ENCODE results near the gene MUL1. TPM values are rescaled to one million over a fixed set of nuclear protein-coding genes. Genes with fewer than 3 reads are reported as not detected.

MUL1 gene
- total RNA-seq, 1 experiment from 2014 or later: 23.6 TPM

GRCh38 chr1:20477348-20478056 is 30.4 kb downstream of the MUL1 start:
- in situ Hi-C loops (cut with HindIII; ENCODE audit: low pct_unique_long_range_greater_than_20kb, low sequenced_read_pairs): no loop called here
- no peak for DNase-seq (ENCODE audit: low read depth)

DNA sequence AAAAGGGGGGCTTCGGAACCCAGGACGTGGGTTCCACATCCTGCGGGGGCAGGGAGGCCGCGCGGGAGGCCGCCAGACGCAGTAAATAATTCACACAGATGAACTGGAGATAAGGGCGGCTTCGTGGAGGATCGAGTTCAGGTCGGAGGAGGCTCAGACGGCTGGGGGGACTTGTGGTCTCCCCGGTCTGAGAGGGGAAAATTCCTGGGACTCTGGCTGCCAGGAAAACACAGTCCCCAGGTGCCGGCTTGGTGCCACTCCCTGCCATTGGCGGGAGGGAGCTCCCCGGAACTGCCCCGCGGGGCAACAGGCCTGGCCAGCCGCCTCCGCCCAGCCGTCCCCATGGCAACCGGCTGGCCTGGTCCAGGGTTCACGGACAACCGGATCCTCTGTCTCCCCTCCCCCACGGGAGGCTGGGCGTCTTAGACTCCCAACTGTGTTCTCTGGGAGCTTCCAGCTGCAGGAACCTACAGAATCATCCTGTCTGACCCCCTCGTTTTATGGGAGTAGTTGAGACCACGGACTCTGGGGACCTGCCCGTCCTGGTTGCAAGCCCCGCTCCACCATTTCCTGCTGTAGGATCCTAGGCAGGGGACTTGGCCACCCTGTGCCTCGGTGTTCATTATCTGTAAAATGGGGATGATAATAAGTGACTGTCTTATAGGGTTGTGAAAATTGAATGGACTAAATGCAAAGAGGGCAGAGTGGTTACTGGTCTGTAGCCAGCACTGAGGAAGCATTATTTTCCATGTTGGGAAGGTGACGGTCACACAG is 31.5 kb downstream of the MUL1 start:
- DNase-seq (ENCODE audit: low read depth): peak; percentile 87
- in situ Hi-C loops (cut with HindIII; ENCODE audit: low pct_unique_long_range_greater_than_20kb, low sequenced_read_pairs): no loop called here

- no peak for DNase-seq (ENCODE audit: low read depth)
- in situ Hi-C loops (cut with HindIII; ENCODE audit: low pct_unique_long_range_greater_than_20kb, low sequenced_read_pairs): no loop called here
These were observed 33.0 kb downstream of the MUL1 start for GRCh38 chr1:20474996-20475395.

DNA sequence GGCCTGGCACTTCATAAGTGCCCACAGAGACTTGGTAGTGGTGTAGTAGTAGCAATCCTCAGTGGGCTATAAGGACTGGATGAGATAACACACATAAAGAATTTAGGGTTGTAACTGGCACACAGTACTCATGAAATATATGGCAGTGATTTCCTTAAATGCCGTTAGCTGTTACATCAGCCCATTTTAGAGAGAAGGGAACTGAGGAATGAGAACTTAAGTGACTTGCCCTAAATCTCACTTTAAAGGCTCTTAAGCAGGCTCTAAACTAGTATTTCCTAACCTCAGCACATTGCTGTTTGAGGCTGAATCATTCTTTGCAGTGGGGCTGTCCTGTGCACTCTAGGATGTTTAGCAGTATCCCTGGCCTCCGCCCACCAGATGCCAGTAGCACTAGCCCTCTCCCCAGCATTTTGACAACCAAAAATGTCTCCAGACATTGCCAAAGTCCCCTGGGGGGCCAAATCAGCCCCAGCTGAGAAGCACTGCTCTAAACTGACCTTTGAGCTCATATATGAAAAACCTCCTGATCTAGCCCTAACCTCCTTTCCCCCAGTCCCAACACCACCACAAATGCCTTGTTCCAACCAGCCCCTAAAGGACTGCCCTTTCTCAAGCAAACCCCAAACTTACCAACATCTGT is 33.5 kb downstream of the MUL1 start:
- DNase-seq (ENCODE audit: low read depth): no peak
- in situ Hi-C loops (cut with HindIII; ENCODE audit: low pct_unique_long_range_greater_than_20kb, low sequenced_read_pairs): no loop called here

GRCh38 chr1:20473894-20474293 is 34.1 kb downstream of the MUL1 start:
- in situ Hi-C loops (cut with HindIII; ENCODE audit: low pct_unique_long_range_greater_than_20kb, low sequenced_read_pairs): no loop called here
- DNase-seq (ENCODE audit: low read depth): no peak

GRCh38 chr1:20472860-20473711 is 34.9 kb downstream of the MUL1 start:
- peak; percentile 78 for DNase-seq (ENCODE audit: low read depth)
- in situ Hi-C loops (cut with HindIII; ENCODE audit: low pct_unique_long_range_greater_than_20kb, low sequenced_read_pairs): no loop called here

DNA sequence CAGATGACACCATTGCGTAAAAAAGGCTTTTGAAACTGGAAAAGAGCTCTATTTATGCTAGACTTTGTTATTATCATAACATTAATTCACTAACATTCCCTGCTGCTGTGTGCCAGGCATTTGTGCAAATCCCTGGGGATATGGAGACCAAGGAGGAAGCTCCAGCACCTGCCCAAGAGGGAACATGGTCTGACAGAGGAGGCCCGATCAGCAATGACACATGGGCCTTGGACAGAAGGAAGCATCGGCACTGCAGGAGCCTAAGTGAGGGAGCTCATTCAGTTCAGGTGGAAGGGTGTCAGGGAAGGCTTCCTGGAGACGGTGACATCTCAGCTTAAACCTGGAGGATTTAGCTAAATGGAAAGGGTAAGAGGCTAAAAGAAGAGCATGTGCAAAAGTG is 35.8 kb downstream of the MUL1 start:
- no peak for DNase-seq (ENCODE audit: low read depth)
- in situ Hi-C loops (cut with HindIII; ENCODE audit: low pct_unique_long_range_greater_than_20kb, low sequenced_read_pairs): no loop called here

GRCh38 chr1:20470194-20470593 is 37.8 kb downstream of the MUL1 start:
- in situ Hi-C loops (cut with HindIII; ENCODE audit: low pct_unique_long_range_greater_than_20kb, low sequenced_read_pairs): no loop called here
- DNase-seq (ENCODE audit: low read depth): no peak

DNA sequence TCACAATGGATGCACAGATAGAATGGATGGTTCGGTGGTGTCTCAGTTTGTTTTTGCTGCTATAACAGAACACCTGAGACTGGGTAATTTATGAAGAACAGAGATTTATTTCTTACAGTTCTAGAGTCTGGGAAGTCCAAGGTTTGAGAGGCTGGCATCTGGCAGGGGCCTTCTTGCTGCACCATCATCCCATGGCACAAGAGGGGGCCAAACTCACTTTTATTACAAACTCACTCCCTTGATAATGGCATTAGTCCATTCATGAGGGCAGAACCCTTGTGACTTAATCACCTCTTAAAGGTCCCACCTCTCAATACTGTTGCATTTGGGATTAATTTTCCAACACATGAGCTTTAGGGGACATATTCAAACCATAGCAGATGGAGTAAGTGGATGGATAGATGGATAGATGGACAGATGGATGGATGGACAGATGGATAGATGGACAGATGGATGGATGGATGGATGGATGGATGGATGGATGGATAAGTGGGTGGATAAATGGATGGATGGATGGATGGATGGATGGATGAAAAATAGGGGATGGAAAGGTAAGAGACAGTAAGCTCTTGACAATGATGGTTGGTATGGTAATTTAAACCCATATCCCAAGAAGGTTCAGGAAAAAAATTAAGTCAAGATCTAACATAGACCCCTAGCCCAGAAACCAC is 38.4 kb downstream of the MUL1 start:
- DNase-seq (ENCODE audit: low read depth): no peak
- in situ Hi-C loops (cut with HindIII; ENCODE audit: low pct_unique_long_range_greater_than_20kb, low sequenced_read_pairs): no loop called here

DNA sequence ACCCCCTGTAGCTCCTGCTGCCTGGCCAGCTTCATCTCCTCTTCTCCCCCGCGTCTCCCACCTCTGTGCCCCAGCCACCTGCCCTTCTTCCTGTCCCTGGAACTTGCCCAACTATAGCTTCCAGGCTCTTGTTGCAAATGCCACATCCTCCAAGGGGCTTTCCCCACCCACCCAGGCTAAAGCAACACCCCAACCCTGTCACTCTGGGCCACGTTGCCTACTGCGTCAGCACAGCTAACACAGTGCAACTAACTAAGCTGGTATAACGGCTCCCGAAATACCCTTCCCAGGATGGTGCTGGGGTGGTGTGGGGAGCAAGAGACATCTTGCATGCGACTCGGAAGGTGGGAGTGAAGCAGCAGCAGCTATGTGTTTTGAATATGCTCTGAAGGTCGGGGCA is 41.7 kb downstream of the MUL1 start:
- in situ Hi-C loops (cut with HindIII; ENCODE audit: low pct_unique_long_range_greater_than_20kb, low sequenced_read_pairs): no loop called here
- DNase-seq (ENCODE audit: low read depth): no peak

- in situ Hi-C loops (cut with HindIII; ENCODE audit: low pct_unique_long_range_greater_than_20kb, low sequenced_read_pairs): no loop called here
- no peak for DNase-seq (ENCODE audit: low read depth)
These were observed 42.8 kb downstream of the MUL1 start for GRCh38 chr1:20465187-20465586.

GRCh38 chr1:20463502-20463901 is 44.4 kb downstream of the MUL1 start:
- no peak for DNase-seq (ENCODE audit: low read depth)
- in situ Hi-C loops (cut with HindIII; ENCODE audit: low pct_unique_long_range_greater_than_20kb, low sequenced_read_pairs): no loop called here

GRCh38 chr1:20462397-20462796 is 45.6 kb downstream of the MUL1 start:
- in situ Hi-C loops (cut with HindIII; ENCODE audit: low pct_unique_long_range_greater_than_20kb, low sequenced_read_pairs): no loop called here
- no peak for DNase-seq (ENCODE audit: low read depth)

- no peak for DNase-seq (ENCODE audit: low read depth)
- in situ Hi-C loops (cut with HindIII; ENCODE audit: low pct_unique_long_range_greater_than_20kb, low sequenced_read_pairs): no loop called here
These were observed 49.2 kb downstream of the MUL1 start for GRCh38 chr1:20458717-20459116.

GRCh38 chr1:20454004-20454403 is 53.9 kb downstream of the MUL1 start:
- in situ Hi-C loops (cut with HindIII; ENCODE audit: low pct_unique_long_range_greater_than_20kb, low sequenced_read_pairs): no loop called here
- DNase-seq (ENCODE audit: low read depth): no peak

- DNase-seq (ENCODE audit: low read depth): no peak
- in situ Hi-C loops (cut with HindIII; ENCODE audit: low pct_unique_long_range_greater_than_20kb, low sequenced_read_pairs): no loop called here
These were observed 58.1 kb downstream of the MUL1 start for GRCh38 chr1:20449735-20450311.

All from Caki2 (cell line).